Esophagus muscularis mucosa (tissue), 4 donors: ENCODE results near the gene TAF6. TPM values are rescaled to one million over a fixed set of nuclear protein-coding genes. Genes with fewer than 3 reads are reported as not detected.
"Not testable (repeated sequence)": the region's sequence is repeated elsewhere in the genome, so short reads cannot be mapped to it uniquely, and the experiment has no call there.

Experiments used
- DNase-seq: peaks from one replicate; pipeline ENCODE4 v3.0.0-alpha.2; 2017; ENCODE audit errors: extremely low spot score
- H3K27ac ChIP-seq, 4 donors: fragments of 200-600 bp; sonication (generic); replicated peaks in 1 of 4; 1 replicate in 3 of 4; 2 replicates in 1 of 4; pipeline ENCODE4 v1.5.1; 2016 to 2019; ENCODE audit warnings: mild to moderate bottlenecking in 1 of 4
- H3K27me3 ChIP-seq, 4 donors: fragments of 200-600 bp; sonication (generic); one replicate each; pipeline versions ENCODE4 v1.5.1 to v1.6.0; 2016 to 2019
- H3K36me3 ChIP-seq, 4 donors: fragments of 200-600 bp; sonication (generic); one replicate each; pipeline ENCODE4 v1.5.1; 2016 to 2019
- H3K4me1 ChIP-seq, 4 donors: fragments of 200-600 bp; sonication (generic); one replicate each; pipeline ENCODE4 v1.5.1; 2016 to 2019
- H3K4me3 ChIP-seq, 4 donors: fragments of 200-600 bp; sonication (generic); 1 replicate in 2 of 4; 2 replicates in 2 of 4; pipeline ENCODE4 v1.5.1; 2016 to 2019; ENCODE audit warnings: mild to moderate bottlenecking in 4 of 4, moderate library complexity in 1 of 4
- H3K9me3 ChIP-seq, 4 donors: fragments of 200-600 bp; sonication (generic); 1 replicate in 3 of 4; 2 replicates in 1 of 4; pipeline ENCODE4 v1.5.1; 2016 to 2019
- CTCF ChIP-seq, 3 experiments: fragments of 200-600 bp in 2 of 3; fragments of 450-650 bp in 1 of 3; sonication (generic) in 2 of 3; IDR thresholded peaks; one replicate each; pipeline ENCODE4 v1.5.1; 2017 to 2019; ENCODE audit warnings: antibody characterized with exemption in 3 of 3, mild to moderate bottlenecking in 2 of 3, moderate library complexity in 1 of 3
- EP300 ChIP-seq: sonication (generic); formaldehyde crosslinking; IDR thresholded peaks from one replicate; pipeline ENCODE4 v1.6.1; 2017; ENCODE audit warnings: antibody characterized with exemption
- POLR2A ChIP-seq: fragments of 450-650 bp; IDR thresholded peaks from one replicate; pipeline ENCODE4 v1.6.1; 2017; ENCODE audit warnings: antibody characterized with exemption, moderate library complexity, mild to moderate bottlenecking, low read depth
- POLR2AphosphoS5 ChIP-seq, 2 donors: sonication (generic); formaldehyde crosslinking; IDR thresholded peaks; one replicate each; pipeline ENCODE4 v1.6.1; 2017; ENCODE audit warnings: antibody characterized with exemption in 2 of 2
- WGBS: methylation state at CpG from one replicate; pipeline ENCODE4 v1.1.5; 2018; 5-methylcytosine and 5-hydroxymethylcytosine counted together
- intact Hi-C: fragments of 100-400 bp; cut with DNase I; formaldehyde crosslinking; loops from one replicate; pipeline ENCODE4 v1.15.1; 2023
- total RNA-seq, 4 donors: library from RNA; depleted of rRNA; stranded (reverse); fragments of >200 nt; gene quantifications; one replicate each; pipeline versions ENCODE4 v1.1.0 to v1.2.1, GENCODE V29; 2016

The TAF6 gene
- total RNA-seq, 4 donors from 2014 or later, result 48.5 to 92.1 (median 77.8) TPM

- DNase-seq, result peak; percentile 99
- H3K36me3 ChIP-seq, result peaks cover 5 to 29% (median 7%) of the 10 kb centered on the region in 4 donors
- H3K27ac ChIP-seq, result peak within 1 kb of the TSS; percentile 87 to 94 (median 92)
- no peaks in the 10 kb centered on the region for H3K27me3 ChIP-seq
- H3K4me3 ChIP-seq, result peak within 1 kb of the TSS; percentile 81 to 99 (median 90)
- WGBS, result under 1% methylated on average over 33 of the region's 46 CpGs
- intact Hi-C loops, result loop anchor here (1.0 kb wide), 1 partner anchor 21 kb away; no protein-coding TSS in a partner anchor
- H3K4me1 ChIP-seq, result peaks cover 10 to 34% (median 25%) of the 10 kb centered on the region in 4 donors
- TF ChIP-seq POLR2AphosphoS5 (IDR thresholded peaks at IDR 0.05) (peak; percentile 90 to 97), CTCF (IDR thresholded peaks at IDR 0.05) (peak in 1 of 3 experiments; percentile 25), POLR2A (no peak)
- H3K9me3 ChIP-seq, result no peaks in the 10 kb centered on the region
These were observed 29.6 kb upstream of the TAF6 start, which contains the start of gene LAMTOR4 for GRCh38 chr7:100148559-100149328. LAMTOR4 (plus strand) TSS chr7:100148918; CDS start chr7:100148973, 55 bp downstream.

- Histone ChIP-seq H3K4me3 (peak overlapping the region; percentile 81 to 99 (median 90)), H3K4me1 (peaks cover 10 to 28% (median 22%) of the 10 kb centered on the region in 4 donors), H3K36me3 (peaks cover 0 to 23% (median 2%) of the 10 kb centered on the region in 4 donors), H3K27ac (peak overlapping the region; percentile 77 to 94 (median 90)), H3K9me3 (no peaks in the 10 kb centered on the region), H3K27me3 (no peaks in the 10 kb centered on the region)
- 11% methylated on average over 14 of the region's 14 CpGs for WGBS
- no peak for DNase-seq
- intact Hi-C loops, result loop anchor here (1.0 kb wide), 1 partner anchor 21 kb away; no protein-coding TSS in a partner anchor
- TF ChIP-seq POLR2AphosphoS5 (IDR thresholded peaks at IDR 0.05), result no peak
These were observed 29.0 kb upstream of the TAF6 start for GRCh38 chr7:100148225-100148558.

- Histone ChIP-seq H3K36me3 (peaks cover 0 to 14% (median 0%) of the 10 kb centered on the region in 4 donors), H3K4me3 (no peak overlapping the region), H3K4me1 (peaks cover 10 to 25% (median 21%) of the 10 kb centered on the region in 4 donors), H3K9me3 (no peaks in the 10 kb centered on the region), H3K27ac (no peak overlapping the region), H3K27me3 (no peaks in the 10 kb centered on the region)
- WGBS, result 100% methylated on average over 2 of the region's 2 CpGs
- intact Hi-C loops, result no loop called here
- DNase-seq, result no peak
- TF ChIP-seq EP300 (no peak), POLR2AphosphoS5 (IDR thresholded peaks at IDR 0.05) (no peak), CTCF (IDR thresholded peaks at IDR 0.05) (no peak), POLR2A (no peak)
These were observed 28.1 kb upstream of the TAF6 start for GRCh38 chr7:100147278-100147677.

- H3K9me3 ChIP-seq, H3K36me3 ChIP-seq, H3K27ac ChIP-seq, DNase-seq, intact Hi-C loops, H3K27me3 ChIP-seq, H3K4me3 ChIP-seq: not testable (repeated sequence)
- H3K4me1 ChIP-seq, result peaks cover 10 to 25% (median 21%) of the 10 kb centered on the region in 4 donors
- 89% methylated on average over 4 of the region's 4 CpGs for WGBS
These were observed 27.2 kb upstream of the TAF6 start for GRCh38 chr7:100146350-100146749.

- 94% methylated on average over 3 of the region's 3 CpGs for WGBS
- Histone ChIP-seq H3K4me1 (no peaks in the 10 kb centered on the region), H3K36me3 (no peaks in the 10 kb centered on the region), H3K27me3 (no peaks in the 10 kb centered on the region), H3K9me3 (no peaks in the 10 kb centered on the region), H3K27ac (no peak overlapping the region), H3K4me3 (no peak overlapping the region)
- no peak for TF ChIP-seq POLR2AphosphoS5 (IDR thresholded peaks at IDR 0.05)
- no peak for TF ChIP-seq EP300
- TF ChIP-seq CTCF (IDR thresholded peaks at IDR 0.05), result no peak
- no peak for TF ChIP-seq POLR2A
- no peak for DNase-seq
- intact Hi-C loops, result no loop called here
These were observed 23.3 kb upstream of the TAF6 start for GRCh38 chr7:100142461-100142860.
